Epithelial cell of proximal tubule (primary cell): ENCODE measurements around the gene MAGEB1. TPM values are rescaled to one million over a fixed set of nuclear protein-coding genes. Genes with fewer than 3 reads are reported as not detected.

Experiments
- DNase-seq: peaks from one replicate; pipeline ENCODE4 v3.0.0-alpha.2; 2011; ENCODE audit warnings: low read depth
- H3K4me3 ChIP-seq: 2 replicates; pipeline ENCODE4 v1.5.1; 2011; ENCODE audit warnings: low read depth, mild to moderate bottlenecking, low read length
- total RNA-seq: library from RNA; depleted of rRNA; stranded (reverse); fragments of >200 nt; gene quantifications from 2 replicates; pipeline ENCODE4 v1.2.3, GENCODE V29; 2015
- TF ChIP-seq, protein P1 (sequence below): conservative IDR thresholded peaks from 2 replicates; pipeline ENCODE4 v1.5.1; 2012; ENCODE audit warnings: low read depth, mild to moderate bottlenecking, low read length

MAGEB1 gene
- total RNA-seq, 1 donor from 2014 or later: not detected

DNA sequence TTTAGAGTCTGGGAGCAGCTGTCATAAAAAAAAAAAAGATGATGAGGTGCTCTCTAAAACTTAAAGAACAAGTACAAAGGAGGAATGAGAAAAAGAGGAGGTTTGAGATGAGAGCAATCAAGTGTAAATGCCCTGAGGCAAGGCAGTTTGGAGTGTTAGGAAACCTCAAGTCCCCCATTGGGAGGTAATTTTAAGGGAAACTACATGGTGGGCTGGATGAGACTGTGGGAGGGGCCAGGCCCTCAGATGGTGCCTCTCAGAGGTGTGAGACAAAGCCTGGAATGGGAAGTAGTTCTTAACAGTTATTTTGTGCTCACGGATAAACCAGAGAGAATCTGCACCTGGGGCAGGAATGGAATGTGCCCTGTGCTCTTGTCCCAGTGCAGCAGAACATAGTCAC lies 18.4 kb upstream of the MAGEB1 start:
- no peak for DNase-seq
- H3K4me3 ChIP-seq: no peak overlapping the region
- TF ChIP-seq, protein P1, sequence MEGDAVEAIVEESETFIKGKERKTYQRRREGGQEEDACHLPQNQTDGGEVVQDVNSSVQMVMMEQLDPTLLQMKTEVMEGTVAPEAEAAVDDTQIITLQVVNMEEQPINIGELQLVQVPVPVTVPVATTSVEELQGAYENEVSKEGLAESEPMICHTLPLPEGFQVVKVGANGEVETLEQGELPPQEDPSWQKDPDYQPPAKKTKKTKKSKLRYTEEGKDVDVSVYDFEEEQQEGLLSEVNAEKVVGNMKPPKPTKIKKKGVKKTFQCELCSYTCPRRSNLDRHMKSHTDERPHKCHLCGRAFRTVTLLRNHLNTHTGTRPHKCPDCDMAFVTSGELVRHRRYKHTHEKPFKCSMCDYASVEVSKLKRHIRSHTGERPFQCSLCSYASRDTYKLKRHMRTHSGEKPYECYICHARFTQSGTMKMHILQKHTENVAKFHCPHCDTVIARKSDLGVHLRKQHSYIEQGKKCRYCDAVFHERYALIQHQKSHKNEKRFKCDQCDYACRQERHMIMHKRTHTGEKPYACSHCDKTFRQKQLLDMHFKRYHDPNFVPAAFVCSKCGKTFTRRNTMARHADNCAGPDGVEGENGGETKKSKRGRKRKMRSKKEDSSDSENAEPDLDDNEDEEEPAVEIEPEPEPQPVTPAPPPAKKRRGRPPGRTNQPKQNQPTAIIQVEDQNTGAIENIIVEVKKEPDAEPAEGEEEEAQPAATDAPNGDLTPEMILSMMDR: no peak

DNA sequence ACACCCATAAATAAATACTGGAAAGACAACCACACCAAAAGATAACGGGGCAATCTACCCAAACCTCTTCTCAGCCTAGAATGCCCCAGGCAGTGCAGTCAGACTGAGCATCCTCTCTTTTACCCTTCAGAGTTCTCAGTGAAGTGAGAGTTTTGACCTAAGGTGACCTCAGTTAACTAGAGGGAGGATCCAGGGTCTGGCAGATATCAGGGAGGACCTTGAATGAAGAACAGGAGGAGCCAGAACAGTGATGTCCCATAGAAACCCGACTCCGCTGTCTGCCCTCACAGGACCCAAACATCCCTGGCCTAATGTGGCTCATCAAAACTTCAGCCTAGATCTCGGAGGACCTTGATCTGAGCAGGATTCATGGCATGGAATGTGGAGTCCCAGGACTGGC lies 16.6 kb upstream of the MAGEB1 start, which contains the start of gene MAGEB3:
Gene MAGEB3, plus strand, starts transcription at position 263 of the 400 bp plus-strand sequence. CDS start 5,268 bp downstream, outside the sequence.
- H3K4me3 ChIP-seq: no peak within 1 kb of the TSS
- no peak for DNase-seq
- TF ChIP-seq, protein P1: no peak

DNA sequence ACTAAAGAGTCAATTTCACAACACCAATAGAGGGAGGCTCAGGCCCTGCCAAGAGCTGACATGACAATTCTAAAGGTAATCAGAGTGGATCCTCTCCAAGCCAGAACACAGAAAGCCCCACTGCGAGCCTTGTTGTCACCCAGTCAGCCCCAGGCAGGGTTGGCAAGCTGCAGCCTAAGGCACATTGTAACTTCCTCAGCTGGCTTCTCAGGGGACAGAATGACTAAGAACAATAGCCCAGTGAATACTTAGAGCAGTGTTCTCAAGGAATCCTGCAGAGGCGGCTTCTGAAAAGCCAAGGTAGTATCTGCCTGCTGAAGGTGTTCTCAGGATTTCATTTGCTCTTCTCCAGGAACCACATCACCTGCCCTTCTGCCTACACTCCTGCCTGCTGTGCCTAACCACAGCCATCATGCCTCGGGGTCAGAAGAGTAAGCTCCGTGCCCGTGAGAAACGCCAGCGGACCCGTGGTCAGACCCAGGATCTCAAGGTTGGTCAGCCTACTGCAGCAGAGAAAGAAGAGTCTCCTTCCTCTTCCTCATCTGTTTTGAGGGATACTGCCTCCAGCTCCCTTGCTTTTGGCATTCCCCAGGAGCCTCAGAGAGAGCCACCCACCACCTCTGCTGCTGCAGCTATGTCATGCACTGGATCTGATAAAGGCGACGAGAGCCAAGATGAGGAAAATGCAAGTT lies 5.1 kb upstream of the MAGEB1 start, which contains the start of gene MAGEB4:
Gene MAGEB4, plus strand, starts transcription at position 277 of the 692 bp plus-strand sequence. Its CDS starts 136 bp downstream, at position 413.
- no peak within 1 kb of the TSS for H3K4me3 ChIP-seq
- DNase-seq: no peak
- TF ChIP-seq, protein P1: no peak

DNA sequence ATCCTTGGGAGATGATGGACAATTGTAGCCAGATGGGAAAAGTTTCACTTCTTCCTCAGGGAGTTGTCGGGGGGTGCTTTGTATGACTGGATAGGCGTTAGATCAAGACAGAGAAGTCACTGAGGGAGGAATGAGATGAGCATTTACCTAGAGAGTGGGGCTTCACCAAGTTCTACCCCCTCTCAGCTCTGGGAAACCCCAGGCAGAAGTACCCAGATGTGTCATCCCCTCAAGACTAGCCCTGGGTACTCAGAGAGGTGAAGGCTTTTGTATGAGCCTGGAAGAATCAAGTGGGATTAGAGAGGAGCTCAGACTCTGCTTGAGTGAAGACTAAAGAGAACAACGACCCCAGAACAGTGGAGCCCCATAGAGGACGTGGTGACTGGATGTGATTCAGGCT lies 1.9 kb downstream of the MAGEB1 start:
- TF ChIP-seq, protein P1: no peak
- no peak for DNase-seq
- no peak overlapping the region for H3K4me3 ChIP-seq

DNA sequence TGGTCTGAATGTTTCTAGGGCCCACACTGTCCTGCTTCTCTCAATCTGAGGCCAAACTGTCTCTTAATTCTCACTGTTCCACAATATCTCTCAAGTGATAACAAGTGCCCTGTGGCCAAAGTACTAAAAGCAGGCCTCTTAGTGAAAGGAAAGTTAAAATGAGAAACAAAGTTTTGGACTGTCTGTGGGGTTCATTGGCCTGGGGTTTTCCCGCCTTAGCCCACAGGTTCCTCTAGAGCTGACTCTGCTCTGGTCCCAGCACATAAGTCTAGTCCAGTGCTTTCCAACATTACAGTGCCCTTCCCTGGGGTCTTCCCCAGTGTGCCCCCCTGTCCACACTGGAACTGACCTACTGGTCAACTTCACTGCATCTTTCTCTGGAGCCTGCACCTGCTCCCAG lies 6.3 kb downstream of the MAGEB1 start:
- TF ChIP-seq, protein P1: no peak
- DNase-seq: no peak
- H3K4me3 ChIP-seq: no peak overlapping the region

DNA sequence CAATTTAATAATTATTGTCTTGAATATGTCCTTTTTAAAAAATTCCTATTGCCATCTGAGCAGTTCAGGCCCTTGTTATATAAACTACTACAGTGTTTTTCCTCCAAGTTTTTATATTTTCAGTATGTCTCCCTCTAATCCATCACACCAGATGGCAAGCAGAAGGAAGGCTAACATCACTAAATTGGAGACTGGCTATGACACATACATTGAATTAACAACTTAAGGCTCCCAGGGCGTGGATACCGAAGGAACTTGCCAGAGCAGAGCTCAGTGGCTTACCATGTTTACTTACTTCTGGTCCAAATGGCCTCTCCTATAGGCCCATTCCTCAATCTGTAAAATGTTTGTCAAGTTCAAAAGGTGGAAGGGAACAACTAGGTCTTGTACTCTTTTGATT lies 13.0 kb downstream of the MAGEB1 start:
- no peak for DNase-seq
- no peak overlapping the region for H3K4me3 ChIP-seq
- TF ChIP-seq, protein P1: no peak

DNA sequence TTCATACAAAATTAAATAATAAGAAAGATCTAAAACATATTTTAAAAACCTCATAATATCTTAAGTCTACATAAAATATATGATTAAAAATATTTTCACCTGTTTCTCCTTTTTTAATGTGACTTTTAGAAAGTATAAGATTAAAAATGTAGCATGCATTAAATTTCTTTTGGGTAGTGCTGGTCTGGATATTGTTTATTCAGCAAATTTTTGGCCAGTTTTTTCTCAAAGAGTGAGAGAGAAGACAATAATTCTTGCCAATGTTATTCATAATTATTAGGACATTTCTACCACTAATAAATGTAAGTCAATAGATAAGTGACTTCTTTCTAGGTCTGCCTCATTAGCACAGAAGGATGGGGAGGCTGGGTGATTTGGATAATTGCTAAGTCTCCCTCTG lies 14.1 kb downstream of the MAGEB1 start:
- TF ChIP-seq, protein P1: no peak
- DNase-seq: no peak
- no peak overlapping the region for H3K4me3 ChIP-seq
